ENCODE measurements around the gene AKAP10. TPM values are rescaled to one million over a fixed set of nuclear protein-coding genes. Genes with fewer than 3 reads are reported as not detected.

Gene AKAP10
- total RNA-seq, 1 experiment from 2014 or later = 36.8 TPM

DNA sequence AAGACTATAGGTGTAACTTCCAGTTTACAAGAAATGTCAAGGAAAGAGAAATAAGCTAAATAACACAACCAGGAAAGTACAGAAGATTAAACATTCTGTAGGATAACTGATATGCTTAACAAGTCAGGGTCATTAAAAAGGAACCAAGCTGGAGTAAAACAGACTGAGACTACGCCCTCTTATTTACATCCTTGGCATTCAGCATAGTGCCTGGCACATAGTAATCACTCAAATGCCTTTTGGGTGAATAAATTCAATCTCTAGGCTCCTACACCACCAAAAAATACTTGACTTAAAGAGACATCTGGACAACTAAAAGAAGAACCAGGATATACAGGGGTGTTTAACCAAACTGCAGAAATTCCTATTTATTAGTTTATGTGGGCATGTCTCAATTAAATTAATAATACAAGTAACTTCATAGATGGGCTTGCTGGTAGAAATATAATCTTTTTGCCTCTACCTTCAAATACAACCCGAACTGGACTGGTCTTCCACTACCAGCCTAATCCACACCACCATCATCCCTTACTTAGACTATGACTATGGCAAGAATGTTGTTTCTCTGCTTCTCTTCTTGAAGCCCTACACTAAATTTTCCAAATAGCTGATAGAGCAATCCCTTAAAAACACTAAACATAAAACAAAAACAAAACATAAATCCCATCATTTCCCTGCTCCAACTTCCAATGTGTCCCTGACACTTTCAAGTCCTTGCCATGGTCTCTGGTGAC is 62.2 kb downstream of the AKAP10 start:
- Histone ChIP-seq H3K27ac (ENCODE audit: low read depth, low read length, poor library complexity, severe bottlenecking) (no peak overlapping the region), H3K36me3 (ENCODE audit: insufficient read depth, low read length, poor library complexity, severe bottlenecking) (peaks cover 20% of the 10 kb centered on the region), H3K4me3 (ENCODE audit: low read depth, low read length, poor library complexity, severe bottlenecking) (no peak overlapping the region), H3K9me3 (ENCODE audit: low read depth, low read length, poor library complexity, severe bottlenecking) (no peaks in the 10 kb centered on the region), H3K4me1 (ENCODE audit: insufficient read depth, low read length, poor library complexity, severe bottlenecking) (no peaks in the 10 kb centered on the region), H3K27me3 (replicated peaks; ENCODE audit: insufficient read depth, low read depth, low read length, poor library complexity) (no peaks in the 10 kb centered on the region)
- ChIA-PET POLR2A (ENCODE audit: low non-redundant PET) (no interaction called here), CTCF (no interaction called here)
- BruUV-seq (replicated peaks) = no TSS peak
- DNase-seq (ENCODE audit: low spot score) = no peak
- no peak for TF ChIP-seq CTCF (conservative IDR thresholded peaks at IDR 0.05; ENCODE audit: low read depth, low read length)
- no peak for TF ChIP-seq EZH2 (IDR thresholded peaks at IDR 0.05; ENCODE audit: borderline replicate concordance, low read depth, low read length, poor library complexity, severe bottlenecking)
- intact Hi-C loops (cut with micrococcal nuclease; ENCODE audit: unreplicated experiment) = no loop called here

DNA sequence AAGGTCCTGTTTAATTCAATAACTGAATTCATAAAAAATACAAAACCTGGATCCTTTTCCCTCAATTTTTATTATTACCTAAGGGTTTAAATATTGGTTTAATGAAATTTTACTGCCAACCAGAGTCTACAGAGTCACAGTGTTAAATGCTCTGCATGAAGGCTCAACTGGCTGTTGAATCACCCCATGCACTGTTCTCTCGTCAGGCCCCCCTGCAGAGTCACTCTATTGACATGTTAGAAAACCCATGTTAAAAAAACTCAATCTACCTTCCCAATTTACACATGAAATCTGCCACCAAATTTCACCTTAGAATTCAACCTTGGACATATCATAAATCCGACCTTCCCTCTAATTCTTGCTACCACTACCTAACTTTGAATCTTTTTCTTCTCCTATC is 66.6 kb downstream of the AKAP10 start:
- BruUV-seq (replicated peaks) = no TSS peak
- intact Hi-C loops (cut with micrococcal nuclease; ENCODE audit: unreplicated experiment) = no loop called here
- CTCF ChIA-PET = no interaction called here

GRCh38 chr17:19909139-19909538 is 68.5 kb downstream of the AKAP10 start:
- Histone ChIP-seq H3K9me3 (ENCODE audit: low read depth, low read length, poor library complexity, severe bottlenecking) (no peaks in the 10 kb centered on the region), H3K27ac (ENCODE audit: low read depth, low read length, poor library complexity, severe bottlenecking) (no peak overlapping the region), H3K27me3 (replicated peaks; ENCODE audit: insufficient read depth, low read depth, low read length, poor library complexity) (no peaks in the 10 kb centered on the region), H3K4me3 (ENCODE audit: low read depth, low read length, poor library complexity, severe bottlenecking) (no peak overlapping the region), H3K4me1 (ENCODE audit: insufficient read depth, low read length, poor library complexity, severe bottlenecking) (no peaks in the 10 kb centered on the region), H3K36me3 (ENCODE audit: insufficient read depth, low read length, poor library complexity, severe bottlenecking) (peaks cover 49% of the 10 kb centered on the region)
- POLR2A ChIA-PET (ENCODE audit: low non-redundant PET) = no interaction called here
- intact Hi-C loops (cut with micrococcal nuclease; ENCODE audit: unreplicated experiment) = no loop called here
- DNase-seq (ENCODE audit: low spot score) = no peak
- no TSS peak for BruUV-seq (replicated peaks)
- CTCF ChIA-PET = no interaction called here
- TF ChIP-seq CTCF (conservative IDR thresholded peaks at IDR 0.05; ENCODE audit: low read depth, low read length) = no peak

More for the DNA sequence above, 66.6 kb downstream of the AKAP10 start:
- Histone ChIP-seq H3K36me3 (ENCODE audit: insufficient read depth, low read length, poor library complexity, severe bottlenecking) (peaks cover 41% of the 10 kb centered on the region), H3K9me3 (ENCODE audit: low read depth, low read length, poor library complexity, severe bottlenecking) (no peaks in the 10 kb centered on the region), H3K27ac (ENCODE audit: low read depth, low read length, poor library complexity, severe bottlenecking) (no peak overlapping the region), H3K4me1 (ENCODE audit: insufficient read depth, low read length, poor library complexity, severe bottlenecking) (no peaks in the 10 kb centered on the region), H3K27me3 (replicated peaks; ENCODE audit: insufficient read depth, low read depth, low read length, poor library complexity) (no peaks in the 10 kb centered on the region), H3K4me3 (ENCODE audit: low read depth, low read length, poor library complexity, severe bottlenecking) (no peak overlapping the region)
- TF ChIP-seq EZH2 (IDR thresholded peaks at IDR 0.05; ENCODE audit: borderline replicate concordance, low read depth, low read length, poor library complexity, severe bottlenecking) = no peak
- TF ChIP-seq CTCF (conservative IDR thresholded peaks at IDR 0.05; ENCODE audit: low read depth, low read length) = no peak
- DNase-seq (ENCODE audit: low spot score) = no peak
- POLR2A ChIA-PET (ENCODE audit: low non-redundant PET) = no interaction called here
